NT2/D1 (cell line): Measurements from ENCODE around the gene B2M.

ENCODE experiments used
- SUZ12 ChIP-seq: IDR thresholded peaks from 2 replicates; pipeline ENCODE4 v1.6.1; 2011; ENCODE audit not compliant: insufficient read length, insufficient read depth; ENCODE audit errors: extremely low read depth
- YY1 ChIP-seq: IDR thresholded peaks from 2 replicates; pipeline ENCODE4 v1.6.1; 2011; ENCODE audit not compliant: insufficient read length, insufficient read depth
- ZNF274 ChIP-seq: IDR thresholded peaks from 2 replicates; pipeline ENCODE4 v1.6.1; 2011; ENCODE audit warnings: mild to moderate bottlenecking, low read depth, low read length

DNA sequence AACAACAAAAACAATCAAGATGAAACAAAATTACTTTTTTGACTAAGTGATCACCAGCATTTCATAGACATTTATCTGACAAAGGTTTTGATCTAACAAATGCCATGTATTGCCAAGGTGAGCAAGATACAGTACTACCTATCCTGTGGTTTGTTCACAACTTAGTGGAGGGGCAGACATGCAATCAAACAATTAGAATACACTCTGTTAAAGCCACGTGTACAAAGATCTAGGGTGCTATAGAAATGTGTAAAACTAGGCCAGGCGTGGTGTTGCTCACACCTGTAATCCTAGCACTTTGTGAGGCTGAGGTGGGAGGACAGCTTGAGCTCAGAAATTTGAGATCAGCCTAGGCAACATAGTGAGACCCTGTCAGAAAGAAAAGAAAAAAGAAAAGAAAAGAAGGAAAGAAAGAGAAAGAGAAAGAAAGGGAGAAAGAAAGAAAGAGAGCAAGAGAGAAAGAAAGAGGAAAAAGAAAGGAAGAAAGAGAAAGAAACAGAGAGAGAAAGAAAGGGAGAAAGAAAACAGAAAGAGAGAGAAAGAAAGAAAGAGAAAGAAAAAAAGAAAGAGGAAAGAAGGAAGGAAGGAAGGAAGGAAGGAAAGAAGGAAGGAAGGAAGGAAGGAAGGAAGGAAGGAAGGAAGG is 23.6 kb downstream of the B2M start:
- no peak for TF ChIP-seq ZNF274
- TF ChIP-seq SUZ12: no peak
- no peak for TF ChIP-seq YY1
